HepG2 (cell line): ENCODE results near the gene CCDC9B. TPM values are rescaled to one million over a fixed set of nuclear protein-coding genes. Genes with fewer than 3 reads are reported as not detected.

ENCODE experiments used
- ARHGAP35 ChIP-seq: sonication (generic); formaldehyde crosslinking; IDR thresholded peaks from 2 replicates; pipeline ENCODE4 v1.9.0; 2022; ENCODE audit warnings: mild to moderate bottlenecking, inconsistent platforms, moderate library complexity, missing genetic modification reagents, borderline replicate concordance
- ETV6 ChIP-seq: sonication (generic); formaldehyde crosslinking; conservative IDR thresholded peaks from 2 replicates; pipeline ENCODE4 v1.4.0; 2020; ENCODE audit warnings: missing genetic modification reagents
- HMGXB4 ChIP-seq, 2 experiments: sonication (generic) in 1 of 2; formaldehyde crosslinking in 1 of 2; IDR thresholded peaks; 2 replicates each; pipeline versions ENCODE4 v1.4.0 to v1.6.1; 2018 to 2020; ENCODE audit warnings: missing genetic modification reagents in 2 of 2, borderline replicate concordance in 1 of 2, low read depth in 1 of 2, mild to moderate bottlenecking in 1 of 2, missing biosample characterization in 1 of 2
- NKX3-1 ChIP-seq: sonication (generic); formaldehyde crosslinking; IDR thresholded peaks from 2 replicates; pipeline ENCODE4 v1.5.0; 2020; ENCODE audit warnings: missing genetic modification reagents
- NRL ChIP-seq: sonication (generic); formaldehyde crosslinking; IDR thresholded peaks from 2 replicates; pipeline ENCODE4 v1.5.0; 2020; ENCODE audit warnings: missing genetic modification reagents, mild to moderate bottlenecking, moderate library complexity, borderline replicate concordance
- RBFOX2 ChIP-seq: fragments of 200-400 bp; formaldehyde crosslinking; IDR thresholded peaks from 2 replicates; pipeline ENCODE4 v1.6.1; 2017; ENCODE audit warnings: low read depth, mild to moderate bottlenecking, low read length
- RFX5 ChIP-seq: IDR thresholded peaks from 2 replicates; pipeline ENCODE4 v1.6.1; 2011; ENCODE audit warnings: low read depth, low read length, improper control_type of control experiment
- RFXAP ChIP-seq: sonication (generic); formaldehyde crosslinking; IDR thresholded peaks from 2 replicates; pipeline ENCODE4 v1.4.0; 2020; ENCODE audit warnings: missing genetic modification reagents, borderline replicate concordance
- SIN3A ChIP-seq: IDR thresholded peaks from 2 replicates; pipeline ENCODE4 v1.6.1; 2011; ENCODE audit warnings: low read depth, mild to moderate bottlenecking, control low read depth, low read length, borderline replicate concordance
- SRF ChIP-seq: IDR thresholded peaks from 2 replicates; pipeline ENCODE4 v1.6.1; 2011; ENCODE audit warnings: mild to moderate bottlenecking, low read depth, low read length, moderate library complexity
- ZBTB2 ChIP-seq: sonication (generic); formaldehyde crosslinking; IDR thresholded peaks from 2 replicates; pipeline ENCODE4 v1.8.0; 2022; ENCODE audit warnings: low read depth, missing genetic modification reagents
- ZBTB3 ChIP-seq: sonication (generic); formaldehyde crosslinking; IDR thresholded peaks from 2 replicates; pipeline ENCODE4 v1.4.0; 2020; ENCODE audit warnings: low read depth, mild to moderate bottlenecking, moderate library complexity, missing genetic modification reagents, borderline replicate concordance
- ZFP36L2 ChIP-seq: sonication (generic); formaldehyde crosslinking; IDR thresholded peaks from 2 replicates; pipeline ENCODE4 v1.4.0; 2020; ENCODE audit warnings: missing genetic modification reagents
- ZSCAN12 ChIP-seq: sonication (generic); formaldehyde crosslinking; IDR thresholded peaks from 2 replicates; pipeline ENCODE4 v1.9.0; 2021; ENCODE audit warnings: mild to moderate bottlenecking, missing genetic modification reagents
- polyA plus RNA-seq, 8 experiments: library from polyadenylated mRNA; depleted of rRNA in 3 of 8; stranded (reverse) in 7 of 8; unstranded in 1 of 8; fragments of >200 nt; fragmentation: Illumina TruSeq in 4 of 8; extraction: Trizol in 4 of 8; gene quantifications; 2 replicates each; pipeline versions ENCODE4 v1.2.1 to v1.2.3, GENCODE V29; 2011 to 2016; ENCODE audit warnings: low read depth in 4 of 8, missing spikeins in 1 of 8, mixed read lengths in 1 of 8; ENCODE audit not compliant: insufficient read depth in 1 of 8
- total RNA-seq, 5 experiments: library from RNA; depleted of rRNA; stranded (reverse); fragments of >200 nt; fragmentation: Illumina TruSeq; extraction: Trizol; gene quantifications; 2 replicates each; pipeline ENCODE4 v1.2.3, GENCODE V29; 2016; ENCODE audit warnings: low read depth in 1 of 5
- TF ChIP-seq, protein P1 (sequence below): sonication (generic); formaldehyde crosslinking; IDR thresholded peaks from 2 replicates; pipeline ENCODE4 v1.8.0; 2023; ENCODE audit warnings: mild to moderate bottlenecking, missing genetic modification reagents
- TF ChIP-seq, protein P2 (sequence below): sonication (generic); formaldehyde crosslinking; IDR thresholded peaks from 2 replicates; pipeline ENCODE4 v1.9.0; 2022; ENCODE audit warnings: low read depth, missing genetic modification reagents
- TF ChIP-seq, protein P3 (sequence below): sonication (generic); formaldehyde crosslinking; IDR thresholded peaks from 2 replicates; pipeline ENCODE4 v1.4.0; 2020; ENCODE audit warnings: mild to moderate bottlenecking, missing genetic modification reagents, borderline replicate concordance

The CCDC9B gene
- total and polyA plus RNA-seq, 2 of the 13 experiments (the other 11 are each of a cell fraction or from before 2014, with no cell fraction given): 0.98 to 1.6 TPM

- peak; percentile 27 for TF ChIP-seq ZBTB2 (CRISPR knock-in tag)
- TF ChIP-seq ZBTB3 (CRISPR knock-in tag): no peak
- TF ChIP-seq, protein P1, sequence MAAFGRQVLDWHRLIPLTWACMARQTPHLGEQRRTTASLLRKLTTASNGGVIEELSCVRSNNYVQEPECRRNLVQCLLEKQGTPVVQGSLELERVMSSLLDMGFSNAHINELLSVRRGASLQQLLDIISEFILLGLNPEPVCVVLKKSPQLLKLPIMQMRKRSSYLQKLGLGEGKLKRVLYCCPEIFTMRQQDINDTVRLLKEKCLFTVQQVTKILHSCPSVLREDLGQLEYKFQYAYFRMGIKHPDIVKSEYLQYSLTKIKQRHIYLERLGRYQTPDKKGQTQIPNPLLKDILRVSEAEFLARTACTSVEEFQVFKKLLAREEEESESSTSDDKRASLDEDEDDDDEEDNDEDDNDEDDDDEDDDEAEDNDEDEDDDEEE (CRISPR knock-in tag): no peak
- TF ChIP-seq ETV6 (CRISPR knock-in tag): no peak
- TF ChIP-seq HMGXB4 (CRISPR knock-in tag; IDR thresholded peaks at IDR 0.05; ENCODE audit: borderline replicate concordance in 1 of 2, low read depth in 1 of 2): 0 out of 4 replicates have a peak, but pooled peaks of 1 of the 2 experiments have one; percentile 51
- 0 out of 2 replicates have a peak, but pooled peaks have one; percentile 21 for TF ChIP-seq RBFOX2
- TF ChIP-seq, protein P2, sequence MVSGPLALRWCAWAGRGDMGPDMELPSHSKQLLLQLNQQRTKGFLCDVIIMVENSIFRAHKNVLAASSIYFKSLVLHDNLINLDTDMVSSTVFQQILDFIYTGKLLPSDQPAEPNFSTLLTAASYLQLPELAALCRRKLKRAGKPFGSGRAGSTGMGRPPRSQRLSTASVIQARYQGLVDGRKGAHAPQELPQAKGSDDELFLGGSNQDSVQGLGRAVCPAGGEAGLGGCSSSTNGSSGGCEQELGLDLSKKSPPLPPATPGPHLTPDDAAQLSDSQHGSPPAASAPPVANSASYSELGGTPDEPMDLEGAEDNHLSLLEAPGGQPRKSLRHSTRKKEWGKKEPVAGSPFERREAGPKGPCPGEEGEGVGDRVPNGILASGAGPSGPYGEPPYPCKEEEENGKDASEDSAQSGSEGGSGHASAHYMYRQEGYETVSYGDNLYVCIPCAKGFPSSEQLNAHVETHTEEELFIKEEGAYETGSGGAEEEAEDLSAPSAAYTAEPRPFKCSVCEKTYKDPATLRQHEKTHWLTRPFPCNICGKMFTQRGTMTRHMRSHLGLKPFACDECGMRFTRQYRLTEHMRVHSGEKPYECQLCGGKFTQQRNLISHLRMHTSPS (CRISPR knock-in tag): no peak
- no peak for TF ChIP-seq ARHGAP35 (CRISPR knock-in tag)
- TF ChIP-seq SIN3A: peak; percentile 87; the same call in 1 of the 2 replicates
- TF ChIP-seq SRF: no peak
- peak; percentile 89 for TF ChIP-seq RFXAP (CRISPR knock-in tag)
- 0 out of 2 replicates have a peak, but pooled peaks have one; percentile 11 for TF ChIP-seq RFX5
- peak; percentile 30; the same call in 1 of the 2 replicates for TF ChIP-seq NKX3-1 (CRISPR knock-in tag)
- no peak for TF ChIP-seq ZFP36L2 (CRISPR knock-in tag)
- peak; percentile 32; the same call in 1 of the 2 replicates for TF ChIP-seq NRL (CRISPR knock-in tag)
- no peak for TF ChIP-seq ZSCAN12 (CRISPR knock-in tag)
- TF ChIP-seq, protein P3, sequence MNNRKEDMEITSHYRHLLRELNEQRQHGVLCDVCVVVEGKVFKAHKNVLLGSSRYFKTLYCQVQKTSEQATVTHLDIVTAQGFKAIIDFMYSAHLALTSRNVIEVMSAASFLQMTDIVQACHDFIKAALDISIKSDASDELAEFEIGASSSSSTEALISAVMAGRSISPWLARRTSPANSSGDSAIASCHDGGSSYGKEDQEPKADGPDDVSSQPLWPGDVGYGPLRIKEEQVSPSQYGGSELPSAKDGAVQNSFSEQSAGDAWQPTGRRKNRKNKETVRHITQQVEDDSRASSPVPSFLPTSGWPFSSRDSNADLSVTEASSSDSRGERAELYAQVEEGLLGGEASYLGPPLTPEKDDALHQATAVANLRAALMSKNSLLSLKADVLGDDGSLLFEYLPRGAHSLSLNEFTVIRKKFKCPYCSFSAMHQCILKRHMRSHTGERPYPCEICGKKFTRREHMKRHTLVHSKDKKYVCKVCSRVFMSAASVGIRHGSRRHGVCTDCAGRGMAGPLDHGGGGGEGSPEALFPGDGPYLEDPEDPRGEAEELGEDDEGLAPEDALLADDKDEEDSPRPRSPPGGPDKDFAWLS (CRISPR knock-in tag): no peak
Observed at GRCh38 chr15:40357723-40358470, 17.2 kb upstream of the CCDC9B start, which contains the start of gene DISP2 (continued).
